ENCODE data around the gene ITGAL.
"Not testable (repeated sequence)": the region's sequence is repeated elsewhere in the genome, so short reads cannot be mapped to it uniquely, and the experiment has no call there.

Gene ITGAL

GRCh38 chr16:30457743-30458560 is 14.6 kb upstream of the ITGAL start:
- no peak for DNase-seq

DNA sequence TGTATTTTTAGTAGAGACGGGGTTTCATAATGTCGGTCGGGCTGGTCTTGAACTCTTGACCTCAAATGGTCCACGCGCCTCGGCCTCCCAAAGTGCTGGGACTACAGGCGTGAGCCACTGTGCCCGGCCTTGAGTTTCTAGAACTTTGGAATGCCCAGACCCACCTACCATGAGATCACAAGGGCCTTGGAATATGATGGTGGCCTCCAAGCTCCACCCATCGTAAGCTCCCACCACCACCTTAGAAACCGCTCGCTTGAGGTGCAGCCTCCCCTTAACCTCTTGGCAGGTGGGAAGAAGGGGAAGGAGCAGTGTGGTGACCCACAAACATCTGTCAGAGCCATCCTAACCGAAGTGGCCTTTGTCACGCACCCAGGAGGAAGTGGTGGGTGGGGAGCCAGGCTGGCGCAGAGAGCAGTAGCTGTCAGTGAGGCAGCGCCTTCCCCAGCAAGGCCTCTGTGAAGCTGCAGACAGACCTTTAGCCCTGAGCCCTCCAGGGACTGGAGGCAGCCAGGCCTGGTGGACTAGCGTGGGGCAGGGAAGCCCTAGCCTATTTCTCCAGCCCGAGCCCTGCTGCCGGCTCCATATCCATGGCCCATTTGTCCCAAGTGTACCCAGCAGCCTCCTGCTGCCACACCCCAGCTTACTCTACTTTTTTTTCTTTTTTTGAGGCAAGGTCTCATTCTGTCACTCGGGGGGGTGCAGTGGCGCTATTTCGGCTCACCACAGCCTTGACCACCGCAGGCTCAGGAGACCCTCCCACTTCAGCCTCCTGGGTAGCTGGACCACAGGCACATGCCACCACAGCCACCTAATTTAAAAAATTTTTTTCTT is 13.8 kb upstream of the ITGAL start:
- peak; percentile 97 for DNase-seq

DNA sequence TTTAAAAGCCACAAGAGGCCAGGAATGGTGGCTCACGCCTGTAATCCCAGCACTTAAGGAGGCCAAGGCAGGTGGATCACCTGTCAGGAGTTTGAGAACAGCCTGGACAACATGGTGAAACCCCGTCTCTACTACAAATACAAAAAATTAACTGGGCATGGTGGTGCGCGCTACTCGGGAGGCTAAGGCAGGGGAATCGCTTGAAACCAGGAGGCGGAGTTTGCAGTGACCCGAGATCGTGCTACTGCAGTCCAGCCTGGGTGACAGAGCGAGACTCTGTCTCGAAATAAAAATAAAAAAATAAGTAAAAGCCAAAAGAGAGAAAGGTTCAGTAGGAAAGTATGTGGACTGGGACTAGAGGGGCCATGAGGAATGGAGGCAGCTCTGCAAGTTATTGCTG is 13.1 kb upstream of the ITGAL start:
- no peak for DNase-seq

- DNase-seq: not testable (repeated sequence)
Measured at GRCh38 chr16:30461426-30461825, 11.1 kb upstream of the ITGAL start.

- DNase-seq: no peak
Measured at GRCh38 chr16:30464078-30464477, 8.5 kb upstream of the ITGAL start.

- peak; percentile 68 for DNase-seq
Measured at GRCh38 chr16:30470170-30470512, 2.4 kb upstream of the ITGAL start.

- no peak for DNase-seq
Measured at GRCh38 chr16:30470632-30470995, 1.9 kb upstream of the ITGAL start.

GRCh38 chr16:30473231-30474073 is 910 bp downstream of the ITGAL start:
- DNase-seq: peak; percentile 72

- DNase-seq: peak; percentile 22
Measured at GRCh38 chr16:30474074-30474452, 1.5 kb downstream of the ITGAL start.

DNA sequence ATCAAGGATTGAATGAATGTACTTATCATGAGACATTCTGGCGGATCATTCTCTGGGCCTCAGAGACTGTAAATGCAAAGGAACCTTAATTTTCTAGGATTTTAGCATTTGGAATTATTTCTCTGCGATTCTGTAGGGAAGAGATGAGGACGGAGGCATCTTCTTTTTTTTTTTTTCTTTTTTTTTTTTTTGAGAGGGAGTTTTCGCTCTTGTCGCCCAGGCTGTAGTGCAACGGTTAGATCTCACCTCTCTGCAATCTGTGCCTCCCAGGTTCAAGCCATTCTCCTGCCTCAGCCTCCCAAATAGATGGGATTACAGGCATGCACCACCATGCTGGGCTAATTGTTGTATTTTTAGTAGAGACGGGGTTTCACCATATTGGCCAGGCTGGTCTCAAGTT is 2.1 kb downstream of the ITGAL start:
- no peak for DNase-seq

GRCh38 chr16:30476991-30477390 is 4.4 kb downstream of the ITGAL start:
- DNase-seq: no peak

DNA sequence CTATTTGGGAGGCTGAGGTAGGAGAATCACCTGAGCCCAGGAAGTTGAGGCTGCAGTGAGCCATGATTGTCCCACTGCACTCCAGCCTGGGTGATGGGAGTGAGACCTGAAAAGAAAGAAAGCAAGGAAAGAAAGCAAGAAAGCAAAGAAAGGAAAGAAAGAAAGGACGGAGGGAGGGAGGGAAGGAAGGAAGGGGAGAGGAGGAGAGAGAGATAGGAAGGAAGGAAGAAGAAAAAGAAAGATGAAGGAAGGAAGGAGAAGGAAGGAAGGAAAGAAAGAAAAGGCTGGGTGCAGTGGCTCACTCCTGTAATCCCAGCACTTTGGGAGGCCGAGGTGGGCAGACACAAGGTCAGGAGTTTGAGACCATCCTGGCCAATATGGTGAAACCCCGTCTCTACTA is 5.2 kb downstream of the ITGAL start:
- not testable (repeated sequence) for DNase-seq

GRCh38 chr16:30478766-30479478 is 6.4 kb downstream of the ITGAL start:
- no peak for DNase-seq

GRCh38 chr16:30481381-30481780 is 8.8 kb downstream of the ITGAL start:
- no peak for DNase-seq

GRCh38 chr16:30482366-30482765 is 9.8 kb downstream of the ITGAL start:
- DNase-seq: no peak

GRCh38 chr16:30484887-30485286 is 12.3 kb downstream of the ITGAL start:
- DNase-seq: no peak

DNA sequence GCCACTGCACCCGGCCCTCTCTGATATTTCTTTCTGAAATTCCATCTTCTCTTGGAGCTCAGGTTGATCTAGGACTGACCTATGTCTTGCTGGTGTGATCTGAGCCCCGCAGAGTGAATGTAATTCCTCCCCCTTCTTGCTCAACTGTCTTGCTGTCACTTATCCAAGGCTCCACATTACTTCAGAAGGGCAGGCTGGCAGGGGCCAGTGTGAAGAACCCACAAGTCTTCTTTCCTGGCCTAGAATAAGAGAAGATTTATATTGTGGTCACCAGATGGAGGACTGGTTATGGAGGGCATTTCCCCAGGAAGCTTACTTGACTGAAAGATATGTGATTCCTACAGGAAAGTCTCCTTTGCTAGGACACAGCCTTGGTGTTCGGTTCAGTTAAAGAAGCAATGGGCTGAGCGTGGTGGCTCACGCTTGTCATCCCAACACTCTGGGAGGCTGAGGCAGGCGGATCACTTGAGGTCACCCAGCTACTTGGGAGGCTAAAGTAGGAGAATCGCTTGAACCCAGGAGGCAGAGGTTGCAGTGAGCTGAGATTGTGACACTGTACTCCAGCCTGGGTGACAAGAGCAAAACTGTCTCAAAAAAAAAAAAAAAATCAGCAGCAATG is 13.4 kb downstream of the ITGAL start:
- no peak for DNase-seq

DNA sequence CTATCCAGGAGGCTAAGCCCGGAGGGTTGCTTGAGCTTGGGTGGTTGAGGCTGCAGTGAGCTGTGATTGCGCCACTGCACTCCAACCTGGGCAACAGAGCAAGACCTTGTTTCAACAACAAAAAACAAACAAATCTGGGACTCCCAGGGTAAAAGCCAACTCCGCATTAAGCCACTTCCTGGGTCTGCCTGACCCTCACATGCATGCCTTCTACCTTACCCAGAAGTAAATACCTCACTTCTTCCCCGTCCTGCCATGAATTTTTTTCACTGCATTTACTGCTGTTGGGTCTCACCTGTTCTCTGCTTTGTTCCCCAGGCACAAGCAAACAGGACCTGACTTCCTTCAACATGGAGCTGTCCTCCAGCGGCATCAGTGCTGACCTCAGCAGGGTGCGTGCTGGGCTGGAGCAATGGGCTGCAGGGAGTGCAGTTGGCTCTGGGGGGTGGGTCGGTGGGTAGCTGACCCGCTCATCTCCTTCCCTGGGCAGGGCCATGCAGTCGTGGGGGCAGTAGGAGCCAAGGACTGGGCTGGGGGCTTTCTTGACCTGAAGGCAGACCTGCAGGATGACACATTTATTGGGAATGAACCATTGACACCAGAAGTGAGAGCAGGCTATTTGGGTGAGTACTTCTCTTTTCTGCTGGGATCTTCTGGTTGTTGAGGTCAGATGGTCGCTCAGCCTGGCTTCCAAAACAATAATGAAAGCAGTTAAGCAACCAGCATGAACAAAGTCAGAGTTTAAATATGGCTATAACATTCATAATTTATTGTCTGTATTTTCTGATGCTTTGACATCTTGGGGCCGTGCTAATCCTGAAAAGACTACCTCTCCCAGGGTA is 16.4 kb downstream of the ITGAL start:
- DNase-seq: no peak

- DNase-seq: no peak
Measured at GRCh38 chr16:30490210-30490609, 17.7 kb downstream of the ITGAL start.

DNA sequence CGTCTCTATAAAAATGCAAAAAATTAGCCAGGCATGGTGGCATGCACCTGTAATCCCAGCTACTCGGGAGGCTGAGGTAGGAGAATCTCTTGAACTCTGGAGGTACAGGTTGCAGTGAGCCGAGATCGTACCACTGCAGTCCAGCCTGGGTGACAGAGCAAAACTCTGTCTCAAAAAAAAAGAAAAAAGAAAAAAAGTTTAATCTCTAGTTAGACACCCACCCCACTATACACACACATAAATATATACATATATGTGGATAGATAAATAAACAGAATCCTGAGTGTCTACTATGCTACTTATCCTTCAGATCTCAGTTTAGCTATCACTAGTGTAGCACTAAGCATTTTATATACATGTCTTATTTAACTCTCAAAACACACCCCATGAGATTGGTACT is 18.7 kb downstream of the ITGAL start:
- no peak for DNase-seq

- DNase-seq: peak; percentile 19
Measured at GRCh38 chr16:30491744-30492308, 19.3 kb downstream of the ITGAL start.

Measured in activated CD4-positive, alpha-beta T cell treated with anti-CD3 and anti-CD28 coated beads, Interleukin-10, Interleukin-2, amounts not matched to agents 100 ng/mL and 50 ng/mL, durations not matched to agents 16 hours and 8 hours (primary cell).